ENCODE data around the gene CRIP2.

The CRIP2 gene

DNA sequence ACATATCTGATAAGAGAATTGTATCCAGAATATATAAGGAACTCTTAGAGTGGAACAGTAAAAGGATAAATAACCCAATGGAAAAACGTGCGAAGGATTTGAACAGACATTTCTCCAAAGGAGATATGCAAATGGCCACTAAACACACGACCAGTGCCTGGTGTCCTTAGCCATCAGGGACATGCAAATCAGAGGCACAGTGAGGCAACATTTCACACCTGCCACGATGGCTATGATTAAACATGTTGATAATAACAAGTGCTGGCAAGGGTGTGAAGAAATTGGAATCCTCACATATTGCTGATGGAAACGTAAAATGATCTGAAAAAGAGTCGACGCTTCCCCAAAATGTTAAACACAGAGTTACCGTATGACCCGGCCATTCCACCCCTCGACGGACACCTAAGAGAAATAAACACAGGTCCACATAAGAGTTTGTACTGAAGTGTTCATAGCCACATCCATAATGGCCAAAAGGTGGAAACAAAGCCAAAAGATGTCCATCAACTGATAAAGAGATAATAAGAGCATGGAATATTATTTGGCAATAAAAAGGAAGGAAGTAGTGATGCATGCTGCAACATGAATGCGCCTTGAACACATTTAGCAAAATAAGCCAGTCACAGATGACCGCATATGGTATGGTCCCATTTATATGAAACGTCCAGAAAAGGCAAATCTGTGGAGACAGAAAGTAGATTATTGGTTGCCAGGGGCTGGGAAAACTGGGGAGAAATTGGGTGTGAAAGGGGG, 45.5 kb downstream of the CRIP2 start:
- no peaks in the 10 kb centered on the region for H3K9me3 ChIP-seq (ENCODE audit: low read depth, low read length)
- TF ChIP-seq EZH2 (IDR thresholded peaks at IDR 0.05) (no peak), POLR2AphosphoS5 (IDR thresholded peaks at IDR 0.05; ENCODE audit: borderline replicate concordance, low read depth, low read length) (no peak), FOXP2 (optimal IDR thresholded peaks at IDR 0.05; ENCODE audit: control extremely low read depth, extremely low read length, insufficient read depth) (no peak)
- no peak for DNase-seq (ENCODE audit: low read depth, low spot score)
- no peaks in the 10 kb centered on the region for H3K36me3 ChIP-seq (ENCODE audit: insufficient read depth, low read length)
- H3K27ac ChIP-seq: no peak overlapping the region
- no peak overlapping the region for H3K9ac ChIP-seq (ENCODE audit: insufficient read length)
- H3K4me3 ChIP-seq: no peak overlapping the region

DNA sequence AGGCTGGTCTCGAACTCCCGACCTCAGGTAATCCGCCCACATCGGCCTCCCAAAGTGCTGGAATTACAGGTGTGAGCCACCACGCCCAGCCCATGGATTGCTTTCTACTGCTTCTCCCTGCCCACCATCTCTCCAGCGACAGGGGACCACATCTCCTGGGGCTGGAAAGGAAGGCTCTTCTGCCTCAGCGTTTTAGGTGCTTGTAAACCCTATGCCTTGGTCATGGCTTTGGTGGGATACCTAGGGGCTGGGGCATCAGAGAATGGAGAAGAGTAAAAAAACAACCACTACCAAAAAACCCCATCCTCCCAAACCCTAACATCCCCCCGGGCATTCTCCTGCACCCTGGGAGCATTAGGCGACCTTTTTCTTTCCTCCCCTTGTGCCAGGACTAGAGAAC, 50.7 kb downstream of the CRIP2 start:
- DNase-seq (ENCODE audit: low read depth, low spot score): no peak
- Histone ChIP-seq H3K36me3 (ENCODE audit: insufficient read depth, low read length) (no peaks in the 10 kb centered on the region), H3K9ac (ENCODE audit: insufficient read length) (no peak overlapping the region), H3K9me3 (ENCODE audit: low read depth, low read length) (no peaks in the 10 kb centered on the region), H3K4me3 (no peak overlapping the region), H3K27ac (no peak overlapping the region)
- TF ChIP-seq POLR2AphosphoS5 (IDR thresholded peaks at IDR 0.05; ENCODE audit: borderline replicate concordance, low read depth, low read length) (no peak), EZH2 (IDR thresholded peaks at IDR 0.05) (no peak), FOXP2 (optimal IDR thresholded peaks at IDR 0.05; ENCODE audit: control extremely low read depth, extremely low read length, insufficient read depth) (no peak)

DNA sequence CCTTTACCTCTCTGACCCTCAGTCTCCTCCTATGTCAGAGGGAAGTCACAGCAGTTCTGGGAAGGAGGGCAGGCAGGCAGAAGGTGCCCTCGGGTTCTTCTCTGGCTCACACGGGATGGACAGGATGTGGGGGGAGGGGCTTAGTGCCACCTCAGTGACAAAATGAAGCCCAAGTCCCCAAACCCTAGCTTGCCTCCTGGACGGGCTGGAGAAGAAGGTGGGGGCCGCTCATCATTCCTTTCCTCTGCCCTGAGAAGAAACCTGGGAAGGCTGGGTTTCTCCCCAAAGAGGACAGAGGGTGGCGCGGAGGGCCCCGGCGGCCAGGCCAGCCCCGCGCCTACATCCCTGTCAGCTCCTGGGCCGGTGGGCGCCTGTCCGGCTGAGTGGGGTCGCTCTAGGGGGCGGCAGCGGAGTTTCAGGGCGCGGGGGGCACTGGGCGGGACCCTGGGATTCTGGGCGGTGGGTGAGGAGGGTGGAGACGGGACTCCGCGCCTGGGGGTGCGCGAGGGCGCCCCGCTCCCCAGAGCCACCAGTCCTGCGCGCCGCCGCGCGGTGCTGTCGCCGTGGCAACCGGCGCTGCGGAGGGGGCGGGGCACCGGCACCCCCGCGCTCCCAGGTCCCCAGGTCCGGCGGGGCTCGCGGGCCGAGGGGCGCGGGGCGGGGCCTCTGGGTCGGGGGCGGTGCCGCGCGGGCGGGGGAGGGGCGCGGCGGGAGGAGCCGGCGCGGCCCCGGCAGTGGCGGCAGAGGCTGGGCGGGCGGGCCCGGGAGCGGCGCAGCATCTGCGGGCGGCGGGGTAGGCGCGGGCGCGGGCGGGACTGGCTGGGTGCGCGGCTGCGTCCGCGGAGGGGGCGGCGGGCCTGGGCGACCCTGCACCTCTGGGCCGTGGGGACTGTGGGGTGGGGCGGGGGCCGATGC, 51.5 kb downstream of the CRIP2 start, which contains the start of gene TMEM121:
TSS of gene TMEM121 (plus strand) at position 723 of the 915 bp plus-strand sequence. CDS start 2,252 bp downstream, outside the sequence.
- Histone ChIP-seq H3K4me3 (peak within 1 kb of the TSS; percentile 81), H3K36me3 (ENCODE audit: insufficient read depth, low read length) (no peaks in the 10 kb centered on the region), H3K9ac (ENCODE audit: insufficient read length) (peak within 1 kb of the TSS; percentile 53), H3K9me3 (ENCODE audit: low read depth, low read length) (no peaks in the 10 kb centered on the region), H3K27ac (no peak within 1 kb of the TSS)
- TF ChIP-seq FOXP2 (optimal IDR thresholded peaks at IDR 0.05; ENCODE audit: control extremely low read depth, extremely low read length, insufficient read depth) (no peak), POLR2AphosphoS5 (IDR thresholded peaks at IDR 0.05; ENCODE audit: borderline replicate concordance, low read depth, low read length) (no peak), EZH2 (IDR thresholded peaks at IDR 0.05) (no peak)
- DNase-seq (ENCODE audit: low read depth, low spot score): no peak

- H3K36me3 ChIP-seq (ENCODE audit: insufficient read depth, low read length): no peaks in the 10 kb centered on the region
- H3K4me3 ChIP-seq: peak overlapping the region; percentile 81
- H3K9me3 ChIP-seq (ENCODE audit: low read depth, low read length): no peaks in the 10 kb centered on the region
- TF ChIP-seq EZH2 (IDR thresholded peaks at IDR 0.05) (no peak), POLR2AphosphoS5 (IDR thresholded peaks at IDR 0.05; ENCODE audit: borderline replicate concordance, low read depth, low read length) (no peak), FOXP2 (optimal IDR thresholded peaks at IDR 0.05; ENCODE audit: control extremely low read depth, extremely low read length, insufficient read depth) (no peak)
- no peak overlapping the region for H3K27ac ChIP-seq
- peak overlapping the region; percentile 53 for H3K9ac ChIP-seq (ENCODE audit: insufficient read length)
- no peak for DNase-seq (ENCODE audit: low read depth, low spot score)
Observed at GRCh38 chr14:105526776-105527380, 52.3 kb downstream of the CRIP2 start.

DNA sequence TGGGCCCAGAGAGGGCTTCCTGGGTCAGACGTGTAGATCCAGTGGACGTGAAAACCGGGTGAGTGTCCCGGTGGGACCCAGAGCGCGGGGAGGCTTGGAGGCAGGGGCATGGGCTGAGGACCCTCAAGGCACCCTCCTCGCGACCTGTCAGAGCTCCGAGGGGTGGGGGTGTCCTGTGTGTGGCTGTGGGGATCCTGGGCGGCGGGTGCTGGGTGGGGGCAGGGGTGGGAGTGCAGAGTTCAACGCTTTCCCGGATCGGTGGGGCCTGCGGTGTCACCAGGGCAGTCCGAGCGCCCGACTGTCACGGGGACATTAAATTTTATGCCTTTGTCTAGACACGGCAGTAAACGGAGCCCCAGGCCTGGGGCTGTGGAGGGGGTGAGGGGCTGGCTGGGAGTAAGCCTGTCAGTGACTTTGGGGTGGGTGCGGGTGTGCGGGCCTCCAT, 52.8 kb downstream of the CRIP2 start:
- DNase-seq (ENCODE audit: low read depth, low spot score): no peak
- Histone ChIP-seq H3K4me3 (peak overlapping the region; percentile 81), H3K27ac (no peak overlapping the region), H3K9me3 (ENCODE audit: low read depth, low read length) (no peaks in the 10 kb centered on the region), H3K36me3 (ENCODE audit: insufficient read depth, low read length) (no peaks in the 10 kb centered on the region), H3K9ac (ENCODE audit: insufficient read length) (peak overlapping the region; percentile 75)
- no peak for TF ChIP-seq POLR2AphosphoS5 (IDR thresholded peaks at IDR 0.05; ENCODE audit: borderline replicate concordance, low read depth, low read length)
- TF ChIP-seq FOXP2 (optimal IDR thresholded peaks at IDR 0.05; ENCODE audit: control extremely low read depth, extremely low read length, insufficient read depth): no peak
- no peak for TF ChIP-seq EZH2 (IDR thresholded peaks at IDR 0.05)

DNA sequence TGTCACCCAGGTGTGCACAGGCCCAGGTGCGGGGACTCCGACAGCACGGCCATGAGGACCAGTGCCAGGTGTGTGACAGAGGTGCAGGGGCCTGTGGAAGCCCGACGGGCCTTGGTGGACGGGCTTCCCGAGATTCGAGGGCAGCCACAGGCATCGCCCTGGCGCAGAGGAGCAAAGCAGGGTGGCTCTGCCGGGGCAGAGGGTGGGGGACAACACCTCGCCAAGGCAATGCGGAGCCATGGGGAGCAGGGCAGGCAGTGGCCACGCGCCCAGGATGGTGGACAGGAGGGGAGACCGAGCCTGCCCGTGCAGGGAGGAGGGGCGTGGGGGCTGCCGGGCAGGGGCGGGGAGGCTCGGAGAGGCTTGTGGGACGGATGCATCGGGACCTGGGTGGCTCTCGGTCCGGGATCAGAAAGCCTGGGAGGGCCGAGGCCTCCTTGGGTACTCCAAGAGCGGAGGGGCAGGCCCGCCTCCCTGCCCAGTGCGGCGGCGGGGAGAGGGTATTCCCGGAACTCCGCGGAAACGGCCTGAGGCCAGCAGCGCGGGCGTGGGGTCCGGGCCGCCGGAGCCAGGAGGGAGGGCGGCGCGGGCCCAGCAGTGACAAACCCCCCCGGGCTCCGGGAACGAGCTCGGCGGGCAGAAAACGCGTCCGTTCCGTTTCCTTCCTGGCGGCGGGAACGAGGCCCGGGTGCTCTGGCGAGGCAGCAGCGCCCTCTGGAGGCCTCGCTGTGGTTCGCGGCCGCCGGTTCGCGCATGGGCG, 53.4 kb downstream of the CRIP2 start:
- no peak for DNase-seq (ENCODE audit: low read depth, low spot score)
- peak overlapping the region; percentile 81 for H3K4me3 ChIP-seq
- no peaks in the 10 kb centered on the region for H3K9me3 ChIP-seq (ENCODE audit: low read depth, low read length)
- no peaks in the 10 kb centered on the region for H3K36me3 ChIP-seq (ENCODE audit: insufficient read depth, low read length)
- no peak for TF ChIP-seq FOXP2 (optimal IDR thresholded peaks at IDR 0.05; ENCODE audit: control extremely low read depth, extremely low read length, insufficient read depth)
- no peak for TF ChIP-seq POLR2AphosphoS5 (IDR thresholded peaks at IDR 0.05; ENCODE audit: borderline replicate concordance, low read depth, low read length)
- no peak for TF ChIP-seq EZH2 (IDR thresholded peaks at IDR 0.05)
- H3K9ac ChIP-seq (ENCODE audit: insufficient read length): peak overlapping the region; percentile 75
- H3K27ac ChIP-seq: no peak overlapping the region

GRCh38 chr14:105528586-105529318, 54.1 kb downstream of the CRIP2 start:
- Histone ChIP-seq H3K9ac (ENCODE audit: insufficient read length) (no peak overlapping the region), H3K4me3 (peak overlapping the region; percentile 81), H3K36me3 (ENCODE audit: insufficient read depth, low read length) (no peaks in the 10 kb centered on the region), H3K27ac (no peak overlapping the region), H3K9me3 (ENCODE audit: low read depth, low read length) (no peaks in the 10 kb centered on the region)
- DNase-seq (ENCODE audit: low read depth, low spot score): no peak
- no peak for TF ChIP-seq POLR2AphosphoS5 (IDR thresholded peaks at IDR 0.05; ENCODE audit: borderline replicate concordance, low read depth, low read length)
- TF ChIP-seq FOXP2 (optimal IDR thresholded peaks at IDR 0.05; ENCODE audit: control extremely low read depth, extremely low read length, insufficient read depth): no peak
- TF ChIP-seq EZH2 (IDR thresholded peaks at IDR 0.05): no peak
